A549 (cell line): ENCODE data around the gene RABGAP1L. TPM values are rescaled to one million over a fixed set of nuclear protein-coding genes. Genes with fewer than 3 reads are reported as not detected.

Experiments
- ATAC-seq, 2 experiments: fragments of 200-7000 bp in 1 of 2; fragments of >200 bp in 1 of 2; cut with Nextera tagmentation in 1 of 2; cut with Tn5 transposase in 1 of 2; 3 replicates each; pipeline versions ENCODE4 v1.8.0 to v1.9.1; 2018 to 2020; ENCODE audit warnings: mild to moderate bottlenecking in 1 of 2, moderate library complexity in 1 of 2
- CTCF ChIA-PET: fragments of 300-600 bp; sonication (Branson Sonifier 250); formaldehyde crosslinking; extraction: SDS; loops from one replicate; lab custom pipeline; 2021; ENCODE audit warnings: antibody characterized with exemption, inconsistent platforms; lab: Yijun Ruan, JAX
- POLR2A ChIA-PET: fragments of 350-600 bp; formaldehyde crosslinking; extraction: SDS; loops from one replicate; lab custom pipeline; 2021; ENCODE audit warnings: antibody characterized with exemption, inconsistent platforms; lab: Yijun Ruan, JAX
- DNase-seq, 2 experiments: peaks; one replicate each; pipeline versions ENCODE4 v3.0.0 to v3.0.0-alpha.2; 2011 to 2016; ENCODE audit warnings: low read depth in 1 of 2, low spot score in 1 of 2
- FAIRE-seq: peaks from 2 replicates; lab custom pipeline; 2011; peaks lifted over from hg19 to GRCh38; lab: Jason Lieb, UNC
- H3K27ac ChIP-seq, 2 experiments: fragments of >200 bp; sonication (Bioruptor Twin); formaldehyde crosslinking; 3 replicates each; pipeline ENCODE4 v1.5.1; 2016 to 2017
- H3K4me1 ChIP-seq: fragments of >200 bp; sonication (Bioruptor Twin); formaldehyde crosslinking; 3 replicates; pipeline ENCODE4 v1.6.1; 2016
- H3K4me2 ChIP-seq: fragments of >200 bp; sonication (Bioruptor Twin); formaldehyde crosslinking; 3 replicates; pipeline ENCODE4 v1.6.1; 2016
- H3K4me3 ChIP-seq: fragments of >200 bp; sonication (Bioruptor Twin); formaldehyde crosslinking; 3 replicates; pipeline ENCODE4 v1.5.1; 2016
- H3K9me3 ChIP-seq: fragments of >200 bp; sonication (Bioruptor Twin); formaldehyde crosslinking; 3 replicates; pipeline ENCODE4 v1.6.1; 2016
- BHLHE40 ChIP-seq: IDR thresholded peaks from 2 replicates; pipeline ENCODE4 v1.6.1; 2012; ENCODE audit warnings: low read depth, low read length, inconsistent platforms
- CBX2 ChIP-seq: fragments of 200-600 bp; sonication (generic); IDR thresholded peaks from 2 replicates; pipeline ENCODE4 v1.6.1; 2016; ENCODE audit warnings: low read depth, mild to moderate bottlenecking, borderline replicate concordance
- CBX8 ChIP-seq: fragments of 200-600 bp; sonication (generic); IDR thresholded peaks from 2 replicates; pipeline ENCODE4 v1.6.1; 2016
- CHD2 ChIP-seq: fragments of 150-350 bp; IDR thresholded peaks from 2 replicates; pipeline ENCODE4 v1.6.1; 2014; ENCODE audit warnings: low read length; ENCODE audit not compliant: partially characterized antibody
- CHD4 ChIP-seq: fragments of 200-600 bp; sonication (generic); IDR thresholded peaks from 2 replicates; pipeline ENCODE4 v1.6.1; 2016; ENCODE audit warnings: antibody characterized with exemption, mild to moderate bottlenecking, borderline replicate concordance
- EHF ChIP-seq: fragments of 250-450 bp; sonication (Bioruptor Pico); IDR thresholded peaks from 2 replicates; pipeline ENCODE4 v1.5.0; 2020; ENCODE audit warnings: mild to moderate bottlenecking
- EHMT2 ChIP-seq: fragments of 200-600 bp; sonication (generic); IDR thresholded peaks from 2 replicates; pipeline ENCODE4 v1.6.1; 2016; ENCODE audit warnings: antibody characterized with exemption, low read depth, mild to moderate bottlenecking, moderate library complexity
- HOXA7 ChIP-seq: fragments of 250-450 bp; sonication (Bioruptor Pico); IDR thresholded peaks from 2 replicates; pipeline ENCODE4 v1.5.0; 2020; ENCODE audit warnings: mild to moderate bottlenecking, moderate library complexity
- JUNB ChIP-seq: fragments of >200 bp; sonication (Bioruptor Twin); formaldehyde crosslinking; IDR thresholded peaks from 2 replicates; pipeline ENCODE4 v1.6.1; 2016
- MYC ChIP-seq: IDR thresholded peaks from 2 replicates; pipeline ENCODE4 v1.6.1; 2012; ENCODE audit warnings: mild to moderate bottlenecking, inconsistent platforms, low read length, improper control_type of control experiment, borderline replicate concordance
- NPAS2 ChIP-seq: fragments of 250-450 bp; sonication (Bioruptor Pico); IDR thresholded peaks from 2 replicates; pipeline ENCODE4 v1.8.0; 2022; ENCODE audit warnings: mild to moderate bottlenecking, moderate library complexity, borderline replicate concordance
- NR3C1 ChIP-seq: fragments of >200 bp; sonication (Bioruptor Twin); formaldehyde crosslinking; IDR thresholded peaks from 3 replicates; pipeline ENCODE4 v1.6.1; 2017
- RCOR1 ChIP-seq: fragments of 150-350 bp; IDR thresholded peaks from 2 replicates; pipeline ENCODE4 v1.6.1; 2014; ENCODE audit warnings: antibody characterized with exemption, low read length, low read depth
- RFX5 ChIP-seq: fragments of 450-650 bp; IDR thresholded peaks from 2 replicates; pipeline ENCODE4 v1.7.1; 2014; ENCODE audit warnings: antibody characterized with exemption, mild to moderate bottlenecking, moderate library complexity
- TFCP2L1 ChIP-seq: fragments of 250-450 bp; sonication (Bioruptor Pico); IDR thresholded peaks from 2 replicates; pipeline ENCODE4 v1.5.0; 2021; ENCODE audit warnings: mild to moderate bottlenecking
- ZC3H11A ChIP-seq: fragments of 450-650 bp; IDR thresholded peaks from 2 replicates; pipeline ENCODE4 v1.6.1; 2014; ENCODE audit warnings: antibody characterized with exemption, mild to moderate bottlenecking
- ZFP36 ChIP-seq: fragments of 450-650 bp; IDR thresholded peaks from 2 replicates; pipeline ENCODE4 v1.6.1; 2014; ENCODE audit warnings: borderline replicate concordance; ENCODE audit not compliant: partially characterized antibody
- ZSCAN20 ChIP-seq: fragments of 250-450 bp; sonication (Bioruptor Pico); IDR thresholded peaks from 2 replicates; pipeline ENCODE4 v1.8.0; 2022; ENCODE audit warnings: mild to moderate bottlenecking, moderate library complexity
- WGBS: methylation state at CpG from one replicate; pipeline ENCODE4 v1.1.6; 2017; ENCODE audit errors: missing lambda C conversion rate; 5-methylcytosine and 5-hydroxymethylcytosine counted together
- polyA plus RNA-seq, 4 experiments: library from polyadenylated mRNA; depleted of rRNA in 3 of 4; stranded (reverse); fragments of >200 nt; fragmentation: RNase III in 1 of 4; extraction: RNeasy Plus Mini Kit Qiagen cat#74134 plus additional on column Dnase treatment in 1 of 4; gene quantifications; 2 replicates in 3 of 4; 3 replicates in 1 of 4; pipeline ENCODE4 v1.2.3, GENCODE V29; 2011 to 2017
- TF ChIP-seq, protein P1 (sequence below): fragments of 450-650 bp; IDR thresholded peaks from 2 replicates; pipeline ENCODE4 v1.6.1; 2014; ENCODE audit warnings: antibody characterized with exemption
- TF ChIP-seq, protein P2 (sequence below): fragments of >200 bp; sonication (Bioruptor Twin); formaldehyde crosslinking; IDR thresholded peaks from 3 replicates; pipeline ENCODE4 v1.6.1; 2016
- TF ChIP-seq, protein P3 (sequence below): fragments of >200 bp; sonication (Bioruptor Twin); formaldehyde crosslinking; IDR thresholded peaks from 3 replicates; pipeline ENCODE4 v1.5.1; 2016
- TF ChIP-seq, protein P4 (sequence below): fragments of 250-450 bp; sonication (Bioruptor Pico); IDR thresholded peaks from 2 replicates; pipeline ENCODE4 v1.5.0; 2021; ENCODE audit warnings: mild to moderate bottlenecking, moderate library complexity, borderline replicate concordance
- TF ChIP-seq, protein P5 (sequence below): IDR thresholded peaks from 2 replicates; pipeline ENCODE4 v1.6.1; 2012
- TF ChIP-seq, protein P6 (sequence below): IDR thresholded peaks from 2 replicates; pipeline ENCODE4 v1.6.1; 2012; ENCODE audit warnings: low read depth, borderline replicate concordance

RABGAP1L gene
- polyA plus RNA-seq, 2 of the 4 experiments (the other 2 are of a cell fraction): 8.2 to 18.6 TPM

DNA sequence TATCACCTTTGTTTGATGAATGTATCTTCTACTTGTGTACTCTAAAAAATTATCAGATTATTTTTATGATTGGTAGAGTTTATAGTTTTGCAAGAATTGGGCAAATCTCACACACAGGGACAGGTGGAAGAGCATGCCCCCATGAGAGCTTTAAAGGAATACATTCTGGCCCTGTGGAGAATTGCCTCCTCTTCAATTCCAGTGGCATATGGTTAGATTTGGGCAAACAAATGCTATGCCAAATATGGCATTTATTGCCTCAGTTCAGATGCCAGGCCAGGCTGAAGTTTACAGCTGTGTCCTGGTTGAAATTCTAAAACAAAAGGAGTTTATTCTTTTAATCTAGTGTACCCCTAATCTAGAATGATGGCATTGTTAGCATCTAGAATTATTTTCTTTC lies 678.1 kb downstream of the RABGAP1L start:
- no peaks in the 10 kb centered on the region for H3K4me1 ChIP-seq
- no peak overlapping the region for H3K4me3 ChIP-seq
- ATAC-seq (no peak), FAIRE-seq (no peak)
- 0 out of 3 replicates have a peak, but pooled peaks cover under 1% of the 10 kb centered on the region for H3K9me3 ChIP-seq
- TF ChIP-seq HOXA7 (CRISPR knock-in tag) (no peak), ZC3H11A (no peak), RFX5 (no peak), CBX8 (no peak), ZSCAN20 (CRISPR knock-in tag) (no peak), CBX2 (no peak), BHLHE40 (no peak)
- TF ChIP-seq, protein P1, sequence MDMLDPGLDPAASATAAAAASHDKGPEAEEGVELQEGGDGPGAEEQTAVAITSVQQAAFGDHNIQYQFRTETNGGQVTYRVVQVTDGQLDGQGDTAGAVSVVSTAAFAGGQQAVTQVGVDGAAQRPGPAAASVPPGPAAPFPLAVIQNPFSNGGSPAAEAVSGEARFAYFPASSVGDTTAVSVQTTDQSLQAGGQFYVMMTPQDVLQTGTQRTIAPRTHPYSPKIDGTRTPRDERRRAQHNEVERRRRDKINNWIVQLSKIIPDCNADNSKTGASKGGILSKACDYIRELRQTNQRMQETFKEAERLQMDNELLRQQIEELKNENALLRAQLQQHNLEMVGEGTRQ: no peak
- TF ChIP-seq, protein P2, sequence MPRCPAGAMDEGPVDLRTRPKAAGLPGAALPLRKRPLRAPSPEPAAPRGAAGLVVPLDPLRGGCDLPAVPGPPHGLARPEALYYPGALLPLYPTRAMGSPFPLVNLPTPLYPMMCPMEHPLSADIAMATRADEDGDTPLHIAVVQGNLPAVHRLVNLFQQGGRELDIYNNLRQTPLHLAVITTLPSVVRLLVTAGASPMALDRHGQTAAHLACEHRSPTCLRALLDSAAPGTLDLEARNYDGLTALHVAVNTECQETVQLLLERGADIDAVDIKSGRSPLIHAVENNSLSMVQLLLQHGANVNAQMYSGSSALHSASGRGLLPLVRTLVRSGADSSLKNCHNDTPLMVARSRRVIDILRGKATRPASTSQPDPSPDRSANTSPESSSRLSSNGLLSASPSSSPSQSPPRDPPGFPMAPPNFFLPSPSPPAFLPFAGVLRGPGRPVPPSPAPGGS: no peak
- TF ChIP-seq, all 56 proteins: peak for 0
- no peak overlapping the region for H3K27ac ChIP-seq
- ChIA-PET POLR2A (no interaction called here), CTCF (interaction anchor here (0.5 kb wide), 1 partner anchor 1417 kb away, joined by 4 read pairs; no protein-coding TSS in a partner anchor)
- no peak overlapping the region for H3K4me2 ChIP-seq
- no peak for DNase-seq

DNA sequence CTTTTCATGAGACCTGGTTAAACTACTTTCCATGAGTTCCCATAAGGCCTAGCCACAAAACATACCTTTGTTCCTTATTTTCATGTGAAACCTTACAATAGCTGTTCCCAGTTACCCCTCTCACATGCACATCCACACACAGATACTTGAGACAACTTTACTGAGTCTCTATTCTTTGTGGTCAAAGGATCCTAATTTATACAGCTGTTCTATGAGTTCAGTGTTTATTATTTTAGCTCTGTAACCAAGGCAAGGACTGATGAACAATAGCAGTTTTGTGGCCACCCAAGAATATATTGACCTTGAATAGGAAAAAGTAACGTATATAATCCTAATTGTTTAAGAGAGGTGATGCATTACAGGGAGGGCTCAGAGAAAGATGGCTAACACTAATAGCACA lies 679.9 kb downstream of the RABGAP1L start:
- no peak overlapping the region for H3K27ac ChIP-seq
- ChIA-PET POLR2A (no interaction called here), CTCF (no interaction called here)
- H3K4me3 ChIP-seq: no peak overlapping the region
- 0 out of 3 replicates have a peak, but pooled peaks cover 5% of the 10 kb centered on the region for H3K9me3 ChIP-seq
- TF ChIP-seq, protein P3, sequence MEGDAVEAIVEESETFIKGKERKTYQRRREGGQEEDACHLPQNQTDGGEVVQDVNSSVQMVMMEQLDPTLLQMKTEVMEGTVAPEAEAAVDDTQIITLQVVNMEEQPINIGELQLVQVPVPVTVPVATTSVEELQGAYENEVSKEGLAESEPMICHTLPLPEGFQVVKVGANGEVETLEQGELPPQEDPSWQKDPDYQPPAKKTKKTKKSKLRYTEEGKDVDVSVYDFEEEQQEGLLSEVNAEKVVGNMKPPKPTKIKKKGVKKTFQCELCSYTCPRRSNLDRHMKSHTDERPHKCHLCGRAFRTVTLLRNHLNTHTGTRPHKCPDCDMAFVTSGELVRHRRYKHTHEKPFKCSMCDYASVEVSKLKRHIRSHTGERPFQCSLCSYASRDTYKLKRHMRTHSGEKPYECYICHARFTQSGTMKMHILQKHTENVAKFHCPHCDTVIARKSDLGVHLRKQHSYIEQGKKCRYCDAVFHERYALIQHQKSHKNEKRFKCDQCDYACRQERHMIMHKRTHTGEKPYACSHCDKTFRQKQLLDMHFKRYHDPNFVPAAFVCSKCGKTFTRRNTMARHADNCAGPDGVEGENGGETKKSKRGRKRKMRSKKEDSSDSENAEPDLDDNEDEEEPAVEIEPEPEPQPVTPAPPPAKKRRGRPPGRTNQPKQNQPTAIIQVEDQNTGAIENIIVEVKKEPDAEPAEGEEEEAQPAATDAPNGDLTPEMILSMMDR: no peak
- TF ChIP-seq, protein P4, sequence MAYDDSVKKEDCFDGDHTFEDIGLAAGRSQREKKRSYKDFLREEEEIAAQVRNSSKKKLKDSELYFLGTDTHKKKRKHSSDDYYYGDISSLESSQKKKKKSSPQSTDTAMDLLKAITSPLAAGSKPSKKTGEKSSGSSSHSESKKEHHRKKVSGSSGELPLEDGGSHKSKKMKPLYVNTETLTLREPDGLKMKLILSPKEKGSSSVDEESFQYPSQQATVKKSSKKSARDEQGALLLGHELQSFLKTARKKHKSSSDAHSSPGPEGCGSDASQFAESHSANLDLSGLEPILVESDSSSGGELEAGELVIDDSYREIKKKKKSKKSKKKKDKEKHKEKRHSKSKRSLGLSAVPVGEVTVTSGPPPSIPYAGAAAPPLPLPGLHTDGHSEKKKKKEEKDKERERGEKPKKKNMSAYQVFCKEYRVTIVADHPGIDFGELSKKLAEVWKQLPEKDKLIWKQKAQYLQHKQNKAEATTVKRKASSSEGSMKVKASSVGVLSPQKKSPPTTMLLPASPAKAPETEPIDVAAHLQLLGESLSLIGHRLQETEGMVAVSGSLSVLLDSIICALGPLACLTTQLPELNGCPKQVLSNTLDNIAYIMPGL (CRISPR knock-in tag): no peak
- TF ChIP-seq, protein P5, sequence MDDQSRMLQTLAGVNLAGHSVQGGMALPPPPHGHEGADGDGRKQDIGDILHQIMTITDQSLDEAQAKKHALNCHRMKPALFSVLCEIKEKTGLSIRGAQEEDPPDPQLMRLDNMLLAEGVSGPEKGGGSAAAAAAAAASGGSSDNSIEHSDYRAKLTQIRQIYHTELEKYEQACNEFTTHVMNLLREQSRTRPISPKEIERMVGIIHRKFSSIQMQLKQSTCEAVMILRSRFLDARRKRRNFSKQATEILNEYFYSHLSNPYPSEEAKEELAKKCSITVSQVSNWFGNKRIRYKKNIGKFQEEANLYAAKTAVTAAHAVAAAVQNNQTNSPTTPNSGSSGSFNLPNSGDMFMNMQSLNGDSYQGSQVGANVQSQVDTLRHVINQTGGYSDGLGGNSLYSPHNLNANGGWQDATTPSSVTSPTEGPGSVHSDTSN: no peak
- TF ChIP-seq NPAS2: no peak
- TF ChIP-seq EHF (CRISPR knock-in tag): no peak
- TF ChIP-seq EHMT2: no peak
- TF ChIP-seq CHD2: no peak
- no peak for TF ChIP-seq CBX2
- no peak for TF ChIP-seq CHD4
- no peak for TF ChIP-seq TFCP2L1
- TF ChIP-seq NR3C1: no peak
- no peak for TF ChIP-seq MYC
- no peak for TF ChIP-seq JUNB
- no peak for TF ChIP-seq CBX8
- TF ChIP-seq, protein P1: no peak
- TF ChIP-seq RCOR1: no peak
- no peak for TF ChIP-seq ZSCAN20 (CRISPR knock-in tag)
- TF ChIP-seq, protein P6, sequence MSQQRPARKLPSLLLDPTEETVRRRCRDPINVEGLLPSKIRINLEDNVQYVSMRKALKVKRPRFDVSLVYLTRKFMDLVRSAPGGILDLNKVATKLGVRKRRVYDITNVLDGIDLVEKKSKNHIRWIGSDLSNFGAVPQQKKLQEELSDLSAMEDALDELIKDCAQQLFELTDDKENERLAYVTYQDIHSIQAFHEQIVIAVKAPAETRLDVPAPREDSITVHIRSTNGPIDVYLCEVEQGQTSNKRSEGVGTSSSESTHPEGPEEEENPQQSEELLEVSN: no peak
- no peak for TF ChIP-seq ZFP36
- H3K4me2 ChIP-seq: no peak overlapping the region
- no peaks in the 10 kb centered on the region for H3K4me1 ChIP-seq
- ATAC-seq (no peak), FAIRE-seq (no peak), DNase-seq (no peak)
- WGBS: 78% methylated on average over 1 of the region's 1 CpG
